Cerebellar cortex (tissue), 1 donor: ENCODE results near the gene PPP1R12A.
A peak's percentile ranks its signal among the peaks of the same experiment; 100 is the strongest.

ENCODE experiments used
- DNase-seq: peaks from one replicate; pipeline ENCODE4 v3.0.0-alpha.2; 2015; ENCODE audit warnings: low spot score

Gene PPP1R12A

GRCh38 chr12:79766705-79767464 is 168.0 kb downstream of the PPP1R12A start:
- no peak for DNase-seq

GRCh38 chr12:79765157-79765556 is 169.7 kb downstream of the PPP1R12A start:
- DNase-seq, result no peak

GRCh38 chr12:79764641-79765040 is 170.3 kb downstream of the PPP1R12A start:
- no peak for DNase-seq

DNA sequence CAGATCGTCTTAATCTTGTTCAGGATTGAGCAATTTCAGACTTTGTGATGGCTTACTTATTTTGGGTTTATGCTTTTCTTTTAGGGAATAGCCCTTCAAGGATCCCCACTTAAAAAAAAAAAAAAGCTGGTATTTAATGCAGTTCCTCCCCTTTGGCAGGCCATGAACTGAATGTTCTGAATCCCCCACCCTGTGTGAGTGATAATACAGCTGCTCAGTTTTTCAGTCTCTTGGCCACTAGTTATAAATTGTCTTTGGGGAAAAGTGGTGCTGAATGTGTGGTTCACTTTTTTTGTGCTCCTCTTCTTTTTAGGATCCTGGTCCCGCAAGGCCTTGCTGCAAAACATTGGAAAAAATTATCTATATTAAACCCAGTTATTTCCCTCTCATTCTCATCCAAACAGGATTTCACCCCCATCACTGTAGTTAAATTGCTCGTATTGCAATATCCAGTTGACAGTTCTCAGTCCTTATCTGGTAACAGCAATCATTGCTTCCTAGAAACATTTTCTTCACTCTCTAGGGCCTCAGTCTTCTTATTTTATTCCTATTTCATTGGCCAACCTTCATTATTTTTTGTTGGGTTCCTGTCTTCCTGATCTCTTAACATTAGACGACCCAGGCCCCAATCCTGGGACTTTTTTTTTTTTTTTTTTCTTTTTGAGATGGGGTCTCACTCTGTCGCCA is 171.0 kb downstream of the PPP1R12A start:
- no peak for DNase-seq

DNA sequence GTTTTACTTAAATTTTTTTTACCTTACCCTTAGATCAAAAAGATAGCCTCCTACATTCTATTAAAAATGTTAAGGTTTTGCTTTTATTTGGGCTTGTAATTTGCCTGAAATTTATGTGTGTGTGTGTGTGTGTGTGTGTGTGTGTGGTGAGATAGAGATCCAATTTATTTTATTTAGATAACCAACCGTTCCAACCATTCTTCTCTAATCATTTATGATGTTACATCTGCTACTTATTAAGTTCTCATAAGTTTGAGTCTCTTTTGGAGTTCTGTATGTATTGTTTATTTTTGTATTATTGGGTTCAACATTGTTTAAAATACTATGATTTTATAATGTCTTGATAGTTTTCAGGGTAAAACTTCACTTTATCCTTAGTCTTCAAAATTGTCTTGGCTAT is 173.6 kb downstream of the PPP1R12A start:
- no peak for DNase-seq

- DNase-seq, result no peak
These were observed 187.6 kb downstream of the PPP1R12A start for GRCh38 chr12:79747274-79747673.

DNA sequence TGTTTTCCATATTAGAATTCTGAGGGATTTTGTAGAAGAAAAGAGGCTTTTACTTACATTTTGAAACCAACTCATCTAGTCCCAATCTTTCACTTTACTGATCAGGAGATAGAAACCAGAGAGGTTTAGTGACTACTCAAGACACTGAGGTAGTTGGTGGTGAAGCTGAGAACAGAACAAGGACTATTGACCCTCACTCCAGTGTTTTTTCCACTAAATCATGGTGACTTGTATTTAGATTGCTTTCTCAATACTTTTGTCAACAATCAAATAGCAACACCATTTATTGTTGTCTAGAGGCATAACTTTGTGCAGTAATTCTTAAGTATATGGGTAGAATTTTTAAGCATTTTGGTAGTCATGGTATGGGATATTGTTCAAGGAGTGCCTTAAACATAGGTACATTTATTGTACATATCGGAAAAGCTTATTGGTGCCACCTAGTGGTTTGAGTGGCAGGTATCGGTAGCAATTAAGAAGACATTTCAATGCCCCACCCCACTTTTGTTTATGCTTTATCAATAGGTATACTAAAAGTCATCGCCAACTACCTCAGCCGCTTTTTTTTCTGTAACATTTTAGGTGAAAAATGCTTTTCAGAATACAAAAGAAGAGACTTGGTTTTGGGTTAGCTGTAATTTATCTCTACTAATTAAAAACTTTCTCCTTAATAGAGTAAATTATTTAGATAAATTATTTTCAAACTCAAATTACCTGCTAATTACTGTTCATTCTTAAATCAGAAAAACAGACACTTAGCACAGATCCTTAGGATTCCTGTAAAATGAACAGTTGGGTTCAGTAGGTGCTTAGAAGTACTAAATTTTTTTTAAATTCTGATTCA is 196.8 kb downstream of the PPP1R12A start:
- DNase-seq, result peak; percentile 70

DNA sequence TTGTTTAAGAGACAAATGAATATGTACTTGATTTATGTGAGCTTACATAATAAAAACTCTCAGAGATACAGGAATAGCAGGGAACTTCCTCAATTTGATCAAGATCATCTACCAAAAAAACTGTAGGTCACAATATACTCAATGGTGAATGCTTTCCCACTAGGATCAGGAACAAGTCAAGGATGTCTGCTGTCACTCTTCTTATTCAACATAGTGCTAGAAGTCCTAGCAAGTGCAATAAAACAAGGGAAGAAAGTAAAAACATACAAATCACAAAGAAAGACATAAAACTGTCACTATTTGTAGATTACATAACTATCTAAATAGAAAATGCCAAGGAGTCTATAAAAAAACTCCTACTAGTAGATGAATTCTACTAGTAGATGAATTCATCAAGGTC is 202.3 kb downstream of the PPP1R12A start:
- DNase-seq, result no peak

GRCh38 chr12:79725987-79726386 is 208.9 kb downstream of the PPP1R12A start:
- DNase-seq, result no peak
